Spleen (tissue), 11 donors: ENCODE data around the gene LRRTM4. TPM values are rescaled to one million over a fixed set of nuclear protein-coding genes. Genes with fewer than 3 reads are reported as not detected.

Experiments used
- DNase-seq: peaks from one replicate; pipeline ENCODE4 v3.0.0-alpha.2; 2020
- H3K27ac ChIP-seq, 8 donors: fragments of 200-600 bp; sonication (generic) in 7 of 8; 1 replicate in 4 of 8; 2 replicates in 4 of 8; pipeline versions ENCODE4 v1.5.0 to v1.8.0; 2016 to 2021; ENCODE audit warnings: inconsistent platforms in 4 of 8, mild to moderate bottlenecking in 4 of 8, moderate library complexity in 1 of 8
- H3K27me3 ChIP-seq, 7 donors: fragments of 200-600 bp; sonication (generic) in 6 of 7; replicated peaks in 1 of 7; 1 replicate in 4 of 7; 2 replicates in 3 of 7; pipeline versions ENCODE4 v1.5.0 to v1.8.0; 2016 to 2021; ENCODE audit warnings: inconsistent platforms in 3 of 7, mild to moderate bottlenecking in 1 of 7
- H3K36me3 ChIP-seq, 6 donors: fragments of 200-600 bp; sonication (generic) in 5 of 6; 1 replicate in 4 of 6; 2 replicates in 2 of 6; pipeline versions ENCODE4 v1.5.0 to v1.8.0; 2016 to 2021; ENCODE audit warnings: inconsistent platforms in 2 of 6
- H3K4me1 ChIP-seq, 6 donors: fragments of 200-600 bp; sonication (generic) in 5 of 6; 1 replicate in 3 of 6; 2 replicates in 3 of 6; pipeline versions ENCODE4 v1.5.0 to v1.8.0; 2016 to 2021; ENCODE audit warnings: inconsistent platforms in 3 of 6
- H3K4me3 ChIP-seq, 8 donors: fragments of 200-600 bp; sonication (generic) in 7 of 8; 1 replicate in 4 of 8; 2 replicates in 4 of 8; pipeline versions ENCODE4 v1.5.0 to v1.8.0; 2016 to 2021; ENCODE audit warnings: inconsistent platforms in 4 of 8, mild to moderate bottlenecking in 4 of 8, moderate library complexity in 2 of 8
- H3K9me3 ChIP-seq, 8 donors: fragments of 200-600 bp; sonication (generic) in 7 of 8; 1 replicate in 4 of 8; 2 replicates in 4 of 8; pipeline versions ENCODE4 v1.5.0 to v1.8.0; 2016 to 2021; ENCODE audit warnings: inconsistent platforms in 4 of 8
- CTCF ChIP-seq, 11 experiments: fragments of 200-600 bp in 7 of 11; fragments of 450-650 bp in 4 of 11; sonication (generic) in 4 of 11; IDR thresholded peaks in 8 of 11; conservative IDR thresholded peaks in 3 of 11; 1 replicate in 7 of 11; 2 replicates in 4 of 11; pipeline versions ENCODE4 v1.4.0 to v1.8.0; 2016 to 2021; ENCODE audit warnings: antibody characterized with exemption in 11 of 11, inconsistent platforms in 4 of 11, mild to moderate bottlenecking in 1 of 11
- POLR2A ChIP-seq, 3 donors: fragments of 450-650 bp; IDR thresholded peaks; one replicate each; pipeline ENCODE4 v1.5.1; 2017; ENCODE audit warnings: antibody characterized with exemption in 3 of 3, mild to moderate bottlenecking in 1 of 3
- POLR2AphosphoS5 ChIP-seq, 3 donors: sonication (generic); formaldehyde crosslinking; IDR thresholded peaks; one replicate each; pipeline ENCODE4 v1.5.1; 2017; ENCODE audit warnings: antibody characterized with exemption in 3 of 3
- WGBS, 5 donors: extraction: QIAGEN DNeasy Blood & Tissue Kit in 3 of 5; methylation state at CpG; one replicate each; pipeline versions ENCODE4 v1.1.5 to v1.1.7; 2013 to 2018; 5-methylcytosine and 5-hydroxymethylcytosine counted together
- intact Hi-C: fragments of 100-400 bp; cut with DNase I; formaldehyde crosslinking; loops from one replicate; pipeline ENCODE4 v1.15.0; 2023; ENCODE audit warnings: low total_unique reads
- polyA plus RNA-seq, 3 donors: library from polyadenylated mRNA; stranded (reverse); fragments of 200-250 nt; gene quantifications; one replicate each; pipeline ENCODE4 v1.2.1, GENCODE V29; 2013
- total RNA-seq, 7 donors: library from RNA; depleted of rRNA in 3 of 7; stranded (reverse); fragments of >200 nt in 3 of 7; fragmentation: NEBNext Ultra II Directional in 4 of 7; extraction: Animal tissue kit (Norgen Biotek cat#: 25700) in 4 of 7; gene quantifications; one replicate each; pipeline versions ENCODE4 v1.1.0 to v1.2.1, GENCODE V29; 2016 to 2021
- donor health status: healthy with polysubstance abuse.
- donor health status: DM: no; HTN: no; CAD: no; lungs with moderate emphysema.
- donor health status: DM: no; HTN: no; CAD: no.
- donor health status: Bipolar disorder and iron deficiency.
- donor health status: healthy.
- donor health status: DM: no; HTN: no; CAD: no.
- donor health status: DM: yes; HTN: yes; CAD: no.

LRRTM4 gene
- total and polyA plus RNA-seq, 10 donors, result 0.03 to 0.33 (median 0.14) TPM; not detected in 5

GRCh38 chr2:77105008-77105407 lies 417.2 kb downstream of the LRRTM4 start:
- WGBS, 5 donors, result 68 to 81% (median 77%) methylated on average over 3 of the region's 3 CpGs
- no peaks in the 10 kb centered on the region for H3K4me1 ChIP-seq
- TF ChIP-seq POLR2AphosphoS5 (IDR thresholded peaks at IDR 0.05) (no peak), POLR2A (IDR thresholded peaks at IDR 0.05) (no peak), CTCF (IDR thresholded peaks at IDR 0.05 in 8 of 11, conservative IDR thresholded peaks at IDR 0.05 in 3 of 11) (no peak)
- peaks cover 0 to 13% (median 0%) of the 10 kb centered on the region in 8 donors for H3K9me3 ChIP-seq
- intact Hi-C loops, result no loop called here
- no peak for DNase-seq
- H3K27me3 ChIP-seq, result no peaks in the 10 kb centered on the region
- H3K4me3 ChIP-seq, result no peak overlapping the region
- H3K36me3 ChIP-seq, result no peaks in the 10 kb centered on the region
- H3K27ac ChIP-seq, result no peak overlapping the region

GRCh38 chr2:77104554-77104953 lies 417.6 kb downstream of the LRRTM4 start:
- 60 to 84% (median 67%) methylated on average over 6 of the region's 6 CpGs for WGBS, 5 donors
- H3K4me3 ChIP-seq, result no peak overlapping the region

GRCh38 chr2:77102927-77103326 lies 419.2 kb downstream of the LRRTM4 start:
- no peaks in the 10 kb centered on the region for H3K4me1 ChIP-seq
- H3K4me3 ChIP-seq, result no peak overlapping the region
- WGBS, 5 donors, result 64 to 78% (median 76%) methylated on average over 2 of the region's 2 CpGs
- intact Hi-C loops, result no loop called here
- no peak for DNase-seq
- no peaks in the 10 kb centered on the region for H3K36me3 ChIP-seq
- H3K27me3 ChIP-seq, result no peaks in the 10 kb centered on the region
- no peak for TF ChIP-seq POLR2A (IDR thresholded peaks at IDR 0.05)
- TF ChIP-seq CTCF (IDR thresholded peaks at IDR 0.05 in 8 of 11, conservative IDR thresholded peaks at IDR 0.05 in 3 of 11), result no peak
- no peak for TF ChIP-seq POLR2AphosphoS5 (IDR thresholded peaks at IDR 0.05)
- H3K9me3 ChIP-seq, result peaks cover 0 to 13% (median 0%) of the 10 kb centered on the region in 8 donors
- no peak overlapping the region for H3K27ac ChIP-seq

More at GRCh38 chr2:77104554-77104953, 417.6 kb downstream of the LRRTM4 start:
- DNase-seq, result no peak
- no peaks in the 10 kb centered on the region for H3K27me3 ChIP-seq
- TF ChIP-seq CTCF (IDR thresholded peaks at IDR 0.05 in 8 of 11, conservative IDR thresholded peaks at IDR 0.05 in 3 of 11), result no peak
- no peak for TF ChIP-seq POLR2AphosphoS5 (IDR thresholded peaks at IDR 0.05)
- no peak for TF ChIP-seq POLR2A (IDR thresholded peaks at IDR 0.05)
- H3K27ac ChIP-seq, result no peak overlapping the region
- peaks cover 0 to 13% (median 0%) of the 10 kb centered on the region in 8 donors for H3K9me3 ChIP-seq
- no peaks in the 10 kb centered on the region for H3K36me3 ChIP-seq
- intact Hi-C loops, result no loop called here
- no peaks in the 10 kb centered on the region for H3K4me1 ChIP-seq

GRCh38 chr2:77101796-77102452 lies 420.3 kb downstream of the LRRTM4 start:
- TF ChIP-seq CTCF (IDR thresholded peaks at IDR 0.05 in 8 of 11, conservative IDR thresholded peaks at IDR 0.05 in 3 of 11) (no peak), POLR2AphosphoS5 (IDR thresholded peaks at IDR 0.05) (no peak), POLR2A (IDR thresholded peaks at IDR 0.05) (no peak)
- intact Hi-C loops, result no loop called here
- Histone ChIP-seq H3K9me3 (peaks cover 0 to 13% (median 0%) of the 10 kb centered on the region in 8 donors), H3K27me3 (no peaks in the 10 kb centered on the region), H3K4me1 (no peaks in the 10 kb centered on the region), H3K36me3 (no peaks in the 10 kb centered on the region), H3K27ac (no peak overlapping the region), H3K4me3 (no peak overlapping the region)
- WGBS, 5 donors, result 76 to 82% (median 77%) methylated on average over 8 of the region's 8 CpGs
- DNase-seq, result no peak
